NCI-H2171 (cell line): Measurements from ENCODE around the gene IL20RA.
"Not testable (repeated sequence)": the region's sequence is repeated elsewhere in the genome, so short reads cannot be mapped to it uniquely, and the experiment has no call there.

Experiments
- DNase-seq: peaks from one replicate; lab custom pipeline; 2025; lab: John Stamatoyannopoulos, UW

IL20RA gene

GRCh38 chr6:137008204-137008603 lies 36.6 kb downstream of the IL20RA start:
- DNase-seq: no peak

- no peak for DNase-seq
Observed at GRCh38 chr6:137006056-137006455, 38.7 kb downstream of the IL20RA start.

GRCh38 chr6:137005073-137005472 lies 39.7 kb downstream of the IL20RA start:
- DNase-seq: no peak

GRCh38 chr6:137002505-137002904 lies 42.3 kb downstream of the IL20RA start:
- no peak for DNase-seq

- no peak for DNase-seq
Observed at GRCh38 chr6:137001977-137002302, 42.8 kb downstream of the IL20RA start.

- no peak for DNase-seq
Observed at GRCh38 chr6:137001299-137001976, 43.3 kb downstream of the IL20RA start.

GRCh38 chr6:137000825-137001224 lies 43.9 kb downstream of the IL20RA start:
- DNase-seq: no peak

GRCh38 chr6:136995521-136995920 lies 49.2 kb downstream of the IL20RA start:
- DNase-seq: no peak

- DNase-seq: no peak
Observed at GRCh38 chr6:136994782-136995181, 50.0 kb downstream of the IL20RA start.

- no peak for DNase-seq
Observed at GRCh38 chr6:136992113-136992512, 52.7 kb downstream of the IL20RA start.

GRCh38 chr6:136991646-136992045 lies 53.1 kb downstream of the IL20RA start:
- DNase-seq: no peak

GRCh38 chr6:136990754-136991153 lies 54.0 kb downstream of the IL20RA start:
- DNase-seq: no peak

- DNase-seq: no peak
Observed at GRCh38 chr6:136990242-136990578, 54.6 kb downstream of the IL20RA start.

- no peak for DNase-seq
Observed at GRCh38 chr6:136989571-136990241, 55.1 kb downstream of the IL20RA start.

- DNase-seq: no peak
Observed at GRCh38 chr6:136987526-136987925, 57.2 kb downstream of the IL20RA start.

- no peak for DNase-seq
Observed at GRCh38 chr6:136985502-136985901, 59.3 kb downstream of the IL20RA start.

- no peak for DNase-seq
Observed at GRCh38 chr6:136984578-136984977, 60.2 kb downstream of the IL20RA start.

GRCh38 chr6:136983687-136984086 lies 61.1 kb downstream of the IL20RA start:
- no peak for DNase-seq

GRCh38 chr6:136982928-136983327 lies 61.8 kb downstream of the IL20RA start:
- no peak for DNase-seq

GRCh38 chr6:136980070-136980469 lies 64.7 kb downstream of the IL20RA start:
- no peak for DNase-seq

GRCh38 chr6:136979206-136979605 lies 65.6 kb downstream of the IL20RA start:
- no peak for DNase-seq

- no peak for DNase-seq
Observed at GRCh38 chr6:136977075-136977474, 67.7 kb downstream of the IL20RA start.

GRCh38 chr6:136975089-136975715 lies 69.6 kb downstream of the IL20RA start:
- DNase-seq: no peak

- DNase-seq: not testable (repeated sequence)
Observed at GRCh38 chr6:136973781-136974180, 71.0 kb downstream of the IL20RA start.
